BLaER1 (cell line): ENCODE measurements around the gene PTPRN2.

Experiments used
- H3K27ac ChIP-seq: shearing (Covaris generic); formaldehyde crosslinking; 2 replicates; pipeline ENCODE4 v1.8.1; 2022
- H3K27me3 ChIP-seq: shearing (Covaris generic); formaldehyde crosslinking; 2 replicates; pipeline ENCODE4 v1.8.1; 2022
- H3K36me3 ChIP-seq: shearing (Covaris generic); formaldehyde crosslinking; 2 replicates; pipeline ENCODE4 v1.8.1; 2022
- H3K4me1 ChIP-seq: shearing (Covaris generic); formaldehyde crosslinking; 2 replicates; pipeline ENCODE4 v1.8.1; 2022
- H3K4me2 ChIP-seq: shearing (Covaris generic); formaldehyde crosslinking; 2 replicates; pipeline ENCODE4 v1.8.1; 2022
- H3K4me3 ChIP-seq: shearing (Covaris generic); formaldehyde crosslinking; 2 replicates; pipeline ENCODE4 v1.8.1; 2022
- H3K9ac ChIP-seq: shearing (Covaris generic); formaldehyde crosslinking; 2 replicates; pipeline ENCODE4 v1.8.1; 2022
- H3K9me3 ChIP-seq: shearing (Covaris generic); formaldehyde crosslinking; 2 replicates; pipeline ENCODE4 v1.8.1; 2022
- H4K20me1 ChIP-seq: shearing (Covaris generic); formaldehyde crosslinking; 2 replicates; pipeline ENCODE4 v1.8.1; 2022
- Cebpa-rat ChIP-seq: shearing (Covaris generic); IDR thresholded peaks from 2 replicates; pipeline ENCODE4 v1.8.1; 2022

PTPRN2 gene

DNA sequence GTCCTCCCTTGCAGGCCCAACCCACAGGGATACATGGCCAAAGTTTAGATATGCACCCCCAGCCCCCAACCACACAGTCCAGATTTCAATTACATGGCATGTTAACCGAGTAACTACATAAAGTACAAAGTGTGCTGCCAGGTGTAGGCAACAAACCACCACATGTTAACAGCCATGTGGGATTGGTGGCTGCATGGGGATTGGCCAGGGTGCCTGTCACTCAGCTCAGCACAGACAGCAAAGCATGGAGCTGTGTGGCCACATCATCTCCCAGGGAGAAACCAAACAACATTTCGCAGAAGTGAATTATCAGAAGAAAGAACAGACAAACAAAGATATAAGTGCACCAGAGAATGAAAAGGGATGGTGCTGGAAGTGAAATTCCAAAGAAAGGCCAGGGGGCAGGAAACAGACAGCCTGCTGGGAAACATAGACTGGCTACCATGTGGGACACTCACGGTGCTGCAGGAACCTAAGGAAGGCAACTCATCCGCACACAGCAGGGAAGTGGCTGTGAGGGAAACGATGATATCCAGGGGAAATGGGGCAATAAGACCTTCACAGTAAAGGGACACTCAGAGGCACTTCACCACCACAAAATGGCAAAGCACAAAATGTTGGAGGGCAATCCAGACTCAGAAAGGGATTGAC, 171.2 kb downstream of the PTPRN2 start:
- Histone ChIP-seq H3K9me3 (peaks cover 24% of the 10 kb centered on the region), H3K4me1 (no peaks in the 10 kb centered on the region), H3K4me2 (no peak overlapping the region), H3K27me3 (no peaks in the 10 kb centered on the region), H3K36me3 (no peaks in the 10 kb centered on the region), H4K20me1 (no peaks in the 10 kb centered on the region), H3K9ac (no peak overlapping the region), H3K4me3 (no peak overlapping the region), H3K27ac (no peak overlapping the region)
- no peak for TF ChIP-seq Cebpa-rat

DNA sequence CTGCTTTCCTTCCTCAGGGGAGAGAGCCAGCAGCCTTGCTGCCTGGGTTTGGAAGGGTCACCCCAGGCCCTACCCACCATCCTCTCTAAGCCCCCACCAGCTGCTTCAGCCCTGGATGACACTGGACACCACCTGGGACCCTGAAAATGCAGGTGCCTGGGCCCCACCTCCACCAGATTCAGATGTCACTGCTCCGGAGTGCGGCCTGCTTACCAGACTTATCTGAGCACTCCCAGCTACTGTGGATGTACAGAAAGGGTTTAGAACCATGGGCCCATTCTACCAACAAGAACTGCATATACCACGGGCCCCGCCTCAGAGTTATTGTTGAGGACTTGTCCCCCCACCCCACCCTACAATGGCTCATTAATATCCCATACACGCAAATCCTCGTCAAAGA, 172.3 kb downstream of the PTPRN2 start:
- Histone ChIP-seq H3K4me2 (no peak overlapping the region), H3K36me3 (no peaks in the 10 kb centered on the region), H3K27ac (no peak overlapping the region), H3K9me3 (peaks cover 24% of the 10 kb centered on the region), H3K4me1 (no peaks in the 10 kb centered on the region), H3K9ac (no peak overlapping the region), H3K4me3 (no peak overlapping the region), H3K27me3 (no peaks in the 10 kb centered on the region), H4K20me1 (peaks cover 8% of the 10 kb centered on the region; the same call in 1 of the 2 replicates)
- TF ChIP-seq Cebpa-rat = no peak

DNA sequence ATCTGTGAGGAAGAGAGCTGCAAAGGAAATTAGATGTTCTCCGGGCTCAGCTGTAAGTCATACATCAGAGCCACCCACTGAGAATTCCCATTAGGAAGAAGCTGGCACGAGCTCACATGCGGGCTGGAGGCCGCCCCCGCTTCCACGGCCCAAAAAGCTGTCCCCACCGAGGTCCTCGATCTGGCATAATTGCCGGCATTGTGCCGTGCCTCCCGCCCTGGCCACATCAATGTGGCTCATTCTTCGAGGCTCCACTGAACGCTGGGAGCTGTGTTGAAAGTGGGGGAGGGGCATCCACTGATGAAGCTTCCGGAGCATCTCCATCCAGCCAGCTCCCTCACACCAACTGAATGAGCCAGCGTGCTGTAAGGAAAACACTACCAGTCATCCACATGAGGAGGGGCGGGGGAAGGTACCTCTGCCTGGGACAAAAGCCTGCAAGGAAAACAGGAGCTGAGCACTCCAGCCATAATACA, 173.1 kb downstream of the PTPRN2 start:
- H4K20me1 ChIP-seq = peaks cover 8% of the 10 kb centered on the region; the same call in 1 of the 2 replicates
- no peak for TF ChIP-seq Cebpa-rat
- H3K4me3 ChIP-seq = no peak overlapping the region
- no peak overlapping the region for H3K9ac ChIP-seq
- H3K4me1 ChIP-seq = no peaks in the 10 kb centered on the region
- no peaks in the 10 kb centered on the region for H3K27me3 ChIP-seq
- H3K36me3 ChIP-seq = no peaks in the 10 kb centered on the region
- peaks cover 24% of the 10 kb centered on the region for H3K9me3 ChIP-seq
- H3K27ac ChIP-seq = no peak overlapping the region
- no peak overlapping the region for H3K4me2 ChIP-seq

DNA sequence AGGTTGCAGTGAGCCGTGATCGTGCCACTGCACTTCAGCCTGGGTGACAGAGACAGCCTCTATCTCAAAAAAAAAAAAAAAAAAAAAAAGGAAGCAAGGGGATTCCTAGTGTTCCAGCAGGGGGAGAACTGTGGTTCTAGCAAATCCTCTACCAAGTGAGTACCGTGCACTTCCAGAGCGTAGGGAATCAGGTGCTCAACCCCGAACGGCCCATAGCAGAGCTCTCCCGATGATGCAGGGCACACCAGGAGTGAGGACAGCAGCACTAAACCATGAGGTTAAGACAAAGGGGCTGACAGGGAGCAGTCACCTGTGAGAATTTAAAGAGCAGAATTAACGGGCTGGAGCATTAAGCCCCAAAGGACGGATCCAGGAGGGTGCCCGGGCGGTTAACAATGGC, 173.6 kb downstream of the PTPRN2 start:
- no peaks in the 10 kb centered on the region for H3K27me3 ChIP-seq
- H3K9ac ChIP-seq = no peak overlapping the region
- no peaks in the 10 kb centered on the region for H3K36me3 ChIP-seq
- TF ChIP-seq Cebpa-rat = no peak
- H3K4me1 ChIP-seq = no peaks in the 10 kb centered on the region
- peaks cover 20% of the 10 kb centered on the region for H3K9me3 ChIP-seq
- no peak overlapping the region for H3K4me2 ChIP-seq
- peaks cover 8% of the 10 kb centered on the region; the same call in 1 of the 2 replicates for H4K20me1 ChIP-seq
- H3K27ac ChIP-seq = no peak overlapping the region
- H3K4me3 ChIP-seq = no peak overlapping the region

DNA sequence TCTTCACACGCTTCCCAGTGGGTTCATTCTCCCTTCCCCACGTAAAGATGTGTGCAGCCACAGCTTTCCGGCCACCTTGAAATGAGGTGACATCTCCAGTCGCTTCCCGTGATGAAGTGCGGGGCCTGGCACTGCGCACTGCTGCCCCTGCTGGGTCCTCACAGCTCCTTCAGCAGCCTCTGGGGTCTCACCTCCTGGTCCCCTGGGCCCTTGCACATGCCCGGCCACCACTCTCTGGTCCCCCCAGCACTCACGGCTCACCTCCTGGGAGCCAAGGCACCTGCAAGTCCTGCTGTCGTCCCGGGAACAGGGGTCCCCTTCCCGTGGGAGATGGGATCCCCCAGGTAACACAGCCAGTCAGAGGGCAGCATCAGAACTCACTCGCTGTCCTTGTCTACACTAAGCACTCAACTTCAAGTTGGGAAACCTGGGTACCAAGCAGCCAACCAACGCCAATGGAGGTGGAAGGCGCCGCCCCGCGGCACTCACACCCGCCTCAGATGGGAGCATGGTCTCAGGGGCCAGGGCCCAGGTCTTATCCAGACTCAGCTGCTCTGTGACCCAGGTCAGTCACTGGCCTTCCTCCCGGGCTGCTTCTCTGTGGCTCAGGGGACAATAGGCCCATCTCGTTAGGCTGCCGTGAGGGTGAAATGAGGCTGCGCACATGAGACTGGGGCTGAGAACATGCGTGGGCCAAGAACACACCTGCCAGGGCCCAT, 176.2 kb downstream of the PTPRN2 start:
- H3K9ac ChIP-seq = no peak overlapping the region
- no peaks in the 10 kb centered on the region for H3K36me3 ChIP-seq
- no peak overlapping the region for H3K4me3 ChIP-seq
- H3K27ac ChIP-seq = no peak overlapping the region
- H3K4me1 ChIP-seq = peaks cover 6% of the 10 kb centered on the region; the same call in 1 of the 2 replicates
- TF ChIP-seq Cebpa-rat = no peak
- H4K20me1 ChIP-seq = peaks cover 8% of the 10 kb centered on the region; the same call in 1 of the 2 replicates
- H3K9me3 ChIP-seq = no peaks in the 10 kb centered on the region
- no peak overlapping the region for H3K4me2 ChIP-seq
- H3K27me3 ChIP-seq = no peaks in the 10 kb centered on the region

DNA sequence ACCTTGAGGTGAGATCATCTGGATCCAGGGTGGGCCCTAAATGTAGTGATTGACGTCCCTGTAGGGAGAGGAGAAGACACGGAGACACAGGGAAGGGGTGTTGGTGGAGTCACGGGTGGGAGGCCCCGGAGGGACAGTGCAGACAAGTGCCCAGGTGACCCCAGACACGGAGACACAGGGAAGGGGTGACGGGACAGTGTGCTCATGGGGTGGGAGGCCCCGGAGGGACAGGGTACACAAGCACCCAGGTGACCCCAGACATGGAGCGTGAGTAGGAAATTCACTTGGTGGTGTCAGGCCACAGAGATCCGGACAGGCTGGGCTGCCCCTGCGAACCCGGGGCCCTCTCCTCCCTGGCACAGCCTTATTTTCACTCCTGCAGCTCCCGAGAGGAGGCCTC, 176.9 kb downstream of the PTPRN2 start:
- Histone ChIP-seq H3K27ac (no peak overlapping the region), H3K9me3 (no peaks in the 10 kb centered on the region), H3K36me3 (no peaks in the 10 kb centered on the region), H3K4me3 (no peak overlapping the region), H3K27me3 (no peaks in the 10 kb centered on the region), H3K4me2 (no peak overlapping the region), H3K4me1 (peaks cover 6% of the 10 kb centered on the region; the same call in 1 of the 2 replicates), H3K9ac (no peak overlapping the region), H4K20me1 (peaks cover 8% of the 10 kb centered on the region; the same call in 1 of the 2 replicates)
- no peak for TF ChIP-seq Cebpa-rat

DNA sequence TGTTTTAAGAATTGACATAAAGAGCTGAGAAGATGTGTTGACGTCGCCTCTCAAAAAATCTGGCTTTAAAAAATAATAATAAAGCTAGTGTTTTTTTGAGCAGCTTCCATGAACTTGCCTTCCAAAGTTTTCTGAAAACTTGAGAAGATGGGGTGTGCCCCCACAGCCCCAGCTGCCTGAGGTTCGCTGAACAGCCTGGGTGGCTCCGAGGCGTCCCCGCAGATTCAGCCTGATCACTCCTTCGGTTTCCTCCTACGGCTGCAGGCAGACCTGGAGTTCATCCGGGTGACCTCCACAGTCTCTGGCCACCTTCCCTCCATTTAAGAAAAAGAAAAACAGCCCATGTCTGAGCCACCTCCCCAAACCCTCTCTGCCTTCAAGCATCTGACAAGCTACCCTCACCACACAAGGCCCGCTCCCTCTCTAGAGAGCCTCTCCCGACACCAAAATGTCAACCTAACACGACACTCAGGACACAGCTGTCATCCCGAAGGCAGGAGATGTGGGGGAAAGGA, 177.8 kb downstream of the PTPRN2 start:
- H3K4me3 ChIP-seq = no peak overlapping the region
- no peak overlapping the region for H3K9ac ChIP-seq
- no peak overlapping the region for H3K4me2 ChIP-seq
- H3K36me3 ChIP-seq = no peaks in the 10 kb centered on the region
- peaks cover 6% of the 10 kb centered on the region; the same call in 1 of the 2 replicates for H3K4me1 ChIP-seq
- TF ChIP-seq Cebpa-rat = no peak
- H3K27me3 ChIP-seq = no peaks in the 10 kb centered on the region
- H3K27ac ChIP-seq = no peak overlapping the region
- peaks cover 8% of the 10 kb centered on the region; the same call in 1 of the 2 replicates for H4K20me1 ChIP-seq
- no peaks in the 10 kb centered on the region for H3K9me3 ChIP-seq

DNA sequence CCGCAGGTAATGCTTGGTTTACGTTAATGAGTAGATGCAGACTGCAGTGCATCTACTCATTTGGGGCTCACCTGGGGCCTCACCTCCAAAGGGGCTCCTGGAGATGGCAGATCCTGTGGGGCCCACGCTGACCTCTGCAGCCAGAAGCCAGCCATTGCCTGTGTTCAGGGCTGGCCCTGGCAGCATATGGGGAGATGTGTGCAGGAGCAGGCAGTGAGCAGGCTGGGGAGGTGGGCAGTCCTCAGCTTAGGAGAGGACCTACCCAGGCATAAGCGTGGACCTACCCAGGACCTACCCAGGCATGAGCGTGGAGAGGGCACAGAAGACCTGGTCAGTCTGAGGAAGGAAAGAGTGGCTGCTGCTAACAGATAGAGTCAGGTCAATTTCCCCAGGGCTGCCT, 178.5 kb downstream of the PTPRN2 start:
- Histone ChIP-seq H3K4me2 (no peak overlapping the region), H3K4me3 (no peak overlapping the region), H3K9me3 (no peaks in the 10 kb centered on the region), H3K27ac (no peak overlapping the region), H3K4me1 (peaks cover 6% of the 10 kb centered on the region; the same call in 1 of the 2 replicates), H3K9ac (no peak overlapping the region), H3K36me3 (no peaks in the 10 kb centered on the region), H4K20me1 (peaks cover 8% of the 10 kb centered on the region; the same call in 1 of the 2 replicates), H3K27me3 (no peaks in the 10 kb centered on the region)
- TF ChIP-seq Cebpa-rat = no peak

DNA sequence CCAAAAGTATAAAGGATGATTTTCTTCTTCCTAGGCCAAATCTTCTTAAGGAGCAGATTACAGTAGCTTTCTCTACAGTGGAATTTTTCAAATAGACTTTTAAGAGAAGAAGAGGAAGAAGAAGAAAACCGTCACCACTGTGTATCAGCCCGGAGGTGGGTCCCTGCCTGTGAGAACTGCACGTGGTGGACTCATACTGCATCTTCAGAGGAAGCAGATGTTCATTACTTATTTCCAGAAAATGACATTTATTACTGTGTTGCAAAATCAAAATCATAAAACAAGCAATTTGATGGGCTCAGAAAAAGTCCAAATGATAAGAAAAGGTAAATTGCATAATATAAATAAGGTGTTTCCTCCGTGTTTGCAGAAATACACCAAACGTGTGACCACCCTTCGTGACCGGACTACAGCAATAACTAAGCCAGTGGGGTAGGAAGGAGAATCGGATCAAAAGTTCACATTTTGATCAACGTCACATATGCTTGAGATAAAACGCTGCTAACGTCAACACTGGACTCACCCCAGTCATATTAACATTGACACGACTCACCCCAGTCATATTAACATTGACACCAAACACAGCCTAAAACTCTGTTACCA, 179.2 kb downstream of the PTPRN2 start:
- TF ChIP-seq Cebpa-rat = no peak
- no peak overlapping the region for H3K4me2 ChIP-seq
- no peak overlapping the region for H3K9ac ChIP-seq
- no peak overlapping the region for H3K27ac ChIP-seq
- H3K27me3 ChIP-seq = no peaks in the 10 kb centered on the region
- peaks cover 8% of the 10 kb centered on the region; the same call in 1 of the 2 replicates for H4K20me1 ChIP-seq
- no peaks in the 10 kb centered on the region for H3K36me3 ChIP-seq
- H3K4me1 ChIP-seq = peaks cover 6% of the 10 kb centered on the region; the same call in 1 of the 2 replicates
- no peaks in the 10 kb centered on the region for H3K9me3 ChIP-seq
- no peak overlapping the region for H3K4me3 ChIP-seq
